Pancreas (tissue), 10 donors: Measurements from ENCODE around the gene CEND1. TPM values are rescaled to one million over a fixed set of nuclear protein-coding genes. Genes with fewer than 3 reads are reported as not detected.

ENCODE experiments used
- ATAC-seq, 4 donors: fragments of 200-7000 bp; cut with Tn5 transposase; one replicate each; pipeline versions ENCODE4 v1.8.0 to v1.9.1; 2020; ENCODE audit warnings: mild to moderate bottlenecking in 4 of 4, moderate library complexity in 4 of 4
- DNase-seq, 6 donors: peaks; one replicate each; pipeline ENCODE4 v3.0.0-alpha.2; 2020
- FAIRE-seq: peaks from 2 replicates; lab custom pipeline; 2012; peaks lifted over from hg19 to GRCh38; lab: Jason Lieb, UNC
- H3K27ac ChIP-seq, 4 donors: fragments of 200-600 bp; sonication (generic); 1 replicate in 3 of 4; 2 replicates in 1 of 4; pipeline versions ENCODE4 v1.5.0 to v1.8.0; 2020
- H3K27me3 ChIP-seq, 4 donors: fragments of 200-600 bp; one replicate each; pipeline ENCODE4 v1.8.0; 2021
- H3K36me3 ChIP-seq, 3 donors: fragments of 200-600 bp; sonication (generic) in 1 of 3; one replicate each; pipeline versions ENCODE4 v1.5.0 to v1.8.0; 2020 to 2021
- H3K4me1 ChIP-seq, 3 donors: fragments of 200-600 bp; one replicate each; pipeline ENCODE4 v1.8.0; 2021
- H3K4me3 ChIP-seq, 4 donors: fragments of 200-600 bp; sonication (generic) in 2 of 4; one replicate each; pipeline versions ENCODE4 v1.5.0 to v1.8.0; 2020 to 2021
- H3K9me3 ChIP-seq, 4 donors: fragments of 200-600 bp; one replicate each; pipeline ENCODE4 v1.8.0; 2021
- WGBS, 2 donors: extraction: QIAGEN DNeasy Blood & Tissue Kit; methylation state at CpG; one replicate each; pipeline ENCODE4 v1.1.7; 2013; 5-methylcytosine and 5-hydroxymethylcytosine counted together
- intact Hi-C, 3 donors: fragments of 100-400 bp; cut with DNase I; formaldehyde crosslinking; loops; one replicate each; pipeline versions ENCODE4 v1.11.1 to v1.14.2; 2022
- polyA plus RNA-seq, 2 donors: library from polyadenylated mRNA; stranded (reverse); fragments of 200-250 nt; gene quantifications; one replicate each; pipeline ENCODE4 v1.2.3, GENCODE V29; 2013
- total RNA-seq, 6 donors: library from RNA; stranded (reverse); fragmentation: NEBNext Ultra II Directional in 4 of 6; extraction: Animal tissue kit (Norgen Biotek cat#: 25700) in 4 of 6; gene quantifications; one replicate each; pipeline versions ENCODE4 v1.2.1 to v1.2.4, GENCODE V29; 2021 to 2023
- TF ChIP-seq, protein P1 (sequence below), 4 donors: fragments of 200-600 bp; sonication (generic) in 3 of 4; IDR thresholded peaks; one replicate each; pipeline versions ENCODE4 v1.5.0 to v1.8.0; 2021; ENCODE audit warnings: antibody characterized with exemption in 4 of 4
- donor health status: healthy with polysubstance abuse.
- donor health status: DM: no; HTN: no; CAD: no; lungs with moderate emphysema.
- donor health status: DM: no; HTN: no; CAD: no.
- donor health status: control.
- donor health status: control.
- donor health status: Bipolar disorder and iron deficiency.
- donor health status: DM: yes; HTN: yes; CAD: no.
- donor health status: DM: no; HTN: no; CAD: no.
- donor health status: DM: no; HTN: no; CAD: no.
- donor health status: DM: yes; HTN: yes; CAD: no.

The CEND1 gene
- total and polyA plus RNA-seq, 8 donors: 0.12 to 0.42 (median 0.27) TPM; not detected in 5

DNA sequence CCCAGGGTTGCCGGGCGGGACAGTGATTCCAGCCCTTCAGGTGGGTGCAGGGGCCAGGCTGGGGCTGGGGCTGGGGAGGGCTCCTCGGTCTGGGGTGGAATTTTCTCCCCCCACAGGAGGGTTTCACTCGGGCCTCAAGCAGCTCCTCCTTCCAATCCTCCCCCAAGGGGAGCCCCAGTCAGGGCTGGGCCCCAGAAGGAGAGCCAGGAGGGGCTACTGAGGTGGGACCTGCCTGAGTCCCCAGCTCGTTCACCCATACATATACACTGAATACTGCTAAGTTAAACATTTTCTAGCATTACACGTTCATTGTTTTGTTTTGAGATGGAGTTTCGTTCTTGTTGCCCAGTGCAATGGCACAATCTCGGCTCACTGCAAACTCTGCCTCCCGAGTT is 36.3 kb upstream of the CEND1 start:
- FAIRE-seq: no peak
- Histone ChIP-seq H3K27me3 (no peaks in the 10 kb centered on the region), H3K4me1 (peaks cover 31 to 52% (median 44%) of the 10 kb centered on the region in 3 donors), H3K4me3 (peak overlapping the region in 3 of 4 donors; percentile 57 to 69 (median 63)), H3K9me3 (no peaks in the 10 kb centered on the region), H3K36me3 (peaks cover 0 to 10% (median 6%) of the 10 kb centered on the region in 3 donors), H3K27ac (peak overlapping the region; percentile 88 to 97 (median 91))
- no peak for ATAC-seq
- no peak for DNase-seq
- intact Hi-C loops: no loop called here
- TF ChIP-seq, protein P1, sequence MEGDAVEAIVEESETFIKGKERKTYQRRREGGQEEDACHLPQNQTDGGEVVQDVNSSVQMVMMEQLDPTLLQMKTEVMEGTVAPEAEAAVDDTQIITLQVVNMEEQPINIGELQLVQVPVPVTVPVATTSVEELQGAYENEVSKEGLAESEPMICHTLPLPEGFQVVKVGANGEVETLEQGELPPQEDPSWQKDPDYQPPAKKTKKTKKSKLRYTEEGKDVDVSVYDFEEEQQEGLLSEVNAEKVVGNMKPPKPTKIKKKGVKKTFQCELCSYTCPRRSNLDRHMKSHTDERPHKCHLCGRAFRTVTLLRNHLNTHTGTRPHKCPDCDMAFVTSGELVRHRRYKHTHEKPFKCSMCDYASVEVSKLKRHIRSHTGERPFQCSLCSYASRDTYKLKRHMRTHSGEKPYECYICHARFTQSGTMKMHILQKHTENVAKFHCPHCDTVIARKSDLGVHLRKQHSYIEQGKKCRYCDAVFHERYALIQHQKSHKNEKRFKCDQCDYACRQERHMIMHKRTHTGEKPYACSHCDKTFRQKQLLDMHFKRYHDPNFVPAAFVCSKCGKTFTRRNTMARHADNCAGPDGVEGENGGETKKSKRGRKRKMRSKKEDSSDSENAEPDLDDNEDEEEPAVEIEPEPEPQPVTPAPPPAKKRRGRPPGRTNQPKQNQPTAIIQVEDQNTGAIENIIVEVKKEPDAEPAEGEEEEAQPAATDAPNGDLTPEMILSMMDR (IDR thresholded peaks at IDR 0.05): no peak
- WGBS, 2 donors: 18% methylated on average over 9 of the region's 9 CpGs

GRCh38 chr11:825366-826226 is 35.7 kb upstream of the CEND1 start:
- intact Hi-C loops: no loop called here
- Histone ChIP-seq H3K9me3 (no peaks in the 10 kb centered on the region), H3K36me3 (peaks cover 0 to 10% (median 6%) of the 10 kb centered on the region in 3 donors), H3K27ac (peak overlapping the region; percentile 88 to 97 (median 91)), H3K4me3 (peak overlapping the region in 2 of 4 donors; percentile 63 to 69), H3K27me3 (no peaks in the 10 kb centered on the region), H3K4me1 (peaks cover 36 to 58% (median 44%) of the 10 kb centered on the region in 3 donors)
- WGBS, 2 donors: 20 to 23% methylated on average over 12 of the region's 12 CpGs
- TF ChIP-seq, protein P1 (IDR thresholded peaks at IDR 0.05): no peak
- DNase-seq: peak; percentile 66 to 91 (median 84)
- no peak for FAIRE-seq
- ATAC-seq: peak; percentile 2 to 15 (median 6)

GRCh38 chr11:824942-825341 is 35.1 kb upstream of the CEND1 start:
- intact Hi-C loops: no loop called here
- Histone ChIP-seq H3K4me3 (peak overlapping the region in 3 of 4 donors; percentile 35 to 80 (median 69)), H3K36me3 (peaks cover 0 to 10% (median 6%) of the 10 kb centered on the region in 3 donors), H3K27me3 (no peaks in the 10 kb centered on the region), H3K9me3 (no peaks in the 10 kb centered on the region), H3K27ac (peak overlapping the region; percentile 88 to 97 (median 91)), H3K4me1 (peaks cover 37 to 61% (median 44%) of the 10 kb centered on the region in 3 donors)
- ATAC-seq (peak; percentile 21 to 44 (median 38)), FAIRE-seq (no peak), DNase-seq (peak; percentile 73 to 92 (median 90))
- TF ChIP-seq, protein P1 (IDR thresholded peaks at IDR 0.05): no peak
- 34 to 35% methylated on average over 11 of the region's 11 CpGs for WGBS, 2 donors

GRCh38 chr11:824292-824880 is 34.5 kb upstream of the CEND1 start:
- peak; percentile 14 to 45 (median 25) for ATAC-seq
- Histone ChIP-seq H3K36me3 (peaks cover 0 to 10% (median 6%) of the 10 kb centered on the region in 3 donors), H3K27me3 (no peaks in the 10 kb centered on the region), H3K4me1 (peaks cover 35 to 61% (median 40%) of the 10 kb centered on the region in 3 donors), H3K4me3 (peak overlapping the region; percentile 12 to 80 (median 38)), H3K27ac (peak overlapping the region; percentile 88 to 97 (median 91)), H3K9me3 (no peaks in the 10 kb centered on the region)
- FAIRE-seq: no peak
- TF ChIP-seq, protein P1 (IDR thresholded peaks at IDR 0.05): no peak
- intact Hi-C loops: no loop called here
- 28 to 35% methylated on average over 34 to 59 of the region's 59 CpGs for WGBS, 2 donors
- DNase-seq: peak; percentile 87 to 98 (median 94)
